ENCODE data around the gene RHOT2.
"Not testable (repeated sequence)": the region's sequence is repeated elsewhere in the genome, so short reads cannot be mapped to it uniquely, and the experiment has no call there.

The RHOT2 gene

GRCh38 chr16:684071-684794 lies 16.3 kb downstream of the RHOT2 start, which contains the start of gene JMJD8:
Gene JMJD8, minus strand, starts transcription at chr16:684334. Its CDS starts 15 bp downstream, at chr16:684319.
- Mint-ChIP-seq H3K4me3 (peak within 1 kb of the TSS; percentile 71), H3K27ac (peak within 1 kb of the TSS; percentile 36), H3K4me1 (ENCODE audit: low read depth) (peaks cover 11% of the 10 kb centered on the region), H3K27me3 (ENCODE audit: low read depth) (no peaks in the 10 kb centered on the region), H3K9me3 (no peaks in the 10 kb centered on the region), H3K36me3 (ENCODE audit: low read depth) (peaks cover 10% of the 10 kb centered on the region)

DNA sequence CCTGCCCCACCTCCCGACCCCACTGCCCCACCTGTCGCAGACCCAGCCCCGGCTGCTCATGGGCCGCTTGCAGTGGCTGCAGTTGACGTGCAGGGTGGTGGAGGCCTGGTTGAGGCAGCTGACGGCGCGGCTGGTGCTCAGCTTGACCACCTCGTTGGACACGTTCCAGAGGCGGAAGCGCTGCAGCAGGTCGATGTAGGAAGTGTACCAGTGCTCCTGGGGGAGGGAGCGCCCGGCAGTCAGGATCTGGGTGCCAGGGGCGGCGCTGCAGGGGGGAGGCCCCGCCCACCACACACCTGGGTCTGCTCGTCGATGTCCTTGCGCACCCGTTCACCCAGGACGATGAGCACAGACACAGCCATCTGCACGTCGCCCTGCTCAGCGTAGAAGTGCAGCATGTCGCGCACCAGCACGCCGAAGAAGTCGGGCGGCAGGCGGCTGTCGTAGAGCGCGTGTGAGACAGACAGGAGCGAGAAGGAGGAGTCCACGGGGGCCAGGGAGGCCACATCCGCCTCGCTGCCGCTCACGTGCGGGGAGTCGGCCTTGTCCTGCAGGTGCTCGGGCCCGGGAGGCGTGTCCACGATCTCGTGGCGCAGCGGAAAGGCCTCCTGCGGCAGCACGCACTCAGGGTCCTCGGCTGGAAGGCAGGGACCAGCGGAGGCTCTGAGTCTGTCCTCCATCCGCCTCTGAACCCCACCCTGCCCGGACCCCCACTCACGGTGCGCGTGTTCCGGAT lies 17.2 kb downstream of the RHOT2 start:
- Mint-ChIP-seq H3K27ac (no peak overlapping the region), H3K27me3 (ENCODE audit: low read depth) (no peaks in the 10 kb centered on the region), H3K4me1 (ENCODE audit: low read depth) (peaks cover 13% of the 10 kb centered on the region), H3K4me3 (no peak overlapping the region), H3K36me3 (ENCODE audit: low read depth) (peaks cover 10% of the 10 kb centered on the region), H3K9me3 (no peaks in the 10 kb centered on the region)

DNA sequence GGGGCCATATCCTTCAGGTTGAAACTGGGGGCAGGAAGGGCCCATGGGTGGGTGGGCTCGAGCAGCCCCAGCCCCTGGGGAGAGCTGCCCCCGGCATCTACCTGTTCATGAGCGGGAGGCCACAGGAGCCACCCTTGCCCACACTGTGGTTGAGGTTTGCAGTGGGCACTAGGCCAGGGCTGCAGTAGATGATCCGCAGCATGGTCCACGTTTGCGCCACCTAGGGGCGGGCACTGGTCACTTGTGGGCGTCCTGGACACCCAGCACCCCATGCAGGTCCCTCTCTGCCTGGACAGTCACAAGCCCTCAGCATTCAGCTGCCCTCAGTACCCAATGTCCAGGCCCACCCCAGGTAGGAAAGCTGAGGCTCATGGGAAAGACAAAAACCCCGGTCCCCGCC lies 18.0 kb downstream of the RHOT2 start:
- Mint-ChIP-seq H3K4me1 (ENCODE audit: low read depth) (peaks cover 15% of the 10 kb centered on the region), H3K27me3 (ENCODE audit: low read depth) (no peaks in the 10 kb centered on the region), H3K36me3 (ENCODE audit: low read depth) (peaks cover 10% of the 10 kb centered on the region), H3K9me3 (peaks cover 3% of the 10 kb centered on the region), H3K27ac (no peak overlapping the region), H3K4me3 (peak overlapping the region; percentile 50)

GRCh38 chr16:686459-687260 lies 18.7 kb downstream of the RHOT2 start:
- no peak overlapping the region for H3K4me3 Mint-ChIP-seq
- peaks cover 14% of the 10 kb centered on the region for H3K4me1 Mint-ChIP-seq (ENCODE audit: low read depth)
- H3K36me3 Mint-ChIP-seq (ENCODE audit: low read depth) = peaks cover 10% of the 10 kb centered on the region
- H3K27me3 Mint-ChIP-seq (ENCODE audit: low read depth) = no peaks in the 10 kb centered on the region
- no peak overlapping the region for H3K27ac Mint-ChIP-seq
- peaks cover 4% of the 10 kb centered on the region for H3K9me3 Mint-ChIP-seq

- Mint-ChIP-seq H3K9me3 (peaks cover 4% of the 10 kb centered on the region), H3K27ac (no peak overlapping the region), H3K4me1 (ENCODE audit: low read depth) (peaks cover 10% of the 10 kb centered on the region), H3K4me3 (no peak overlapping the region), H3K36me3 (ENCODE audit: low read depth) (peaks cover 4% of the 10 kb centered on the region), H3K27me3 (ENCODE audit: low read depth) (peaks cover 5% of the 10 kb centered on the region)
Measured at GRCh38 chr16:687499-687898, 19.6 kb downstream of the RHOT2 start.

DNA sequence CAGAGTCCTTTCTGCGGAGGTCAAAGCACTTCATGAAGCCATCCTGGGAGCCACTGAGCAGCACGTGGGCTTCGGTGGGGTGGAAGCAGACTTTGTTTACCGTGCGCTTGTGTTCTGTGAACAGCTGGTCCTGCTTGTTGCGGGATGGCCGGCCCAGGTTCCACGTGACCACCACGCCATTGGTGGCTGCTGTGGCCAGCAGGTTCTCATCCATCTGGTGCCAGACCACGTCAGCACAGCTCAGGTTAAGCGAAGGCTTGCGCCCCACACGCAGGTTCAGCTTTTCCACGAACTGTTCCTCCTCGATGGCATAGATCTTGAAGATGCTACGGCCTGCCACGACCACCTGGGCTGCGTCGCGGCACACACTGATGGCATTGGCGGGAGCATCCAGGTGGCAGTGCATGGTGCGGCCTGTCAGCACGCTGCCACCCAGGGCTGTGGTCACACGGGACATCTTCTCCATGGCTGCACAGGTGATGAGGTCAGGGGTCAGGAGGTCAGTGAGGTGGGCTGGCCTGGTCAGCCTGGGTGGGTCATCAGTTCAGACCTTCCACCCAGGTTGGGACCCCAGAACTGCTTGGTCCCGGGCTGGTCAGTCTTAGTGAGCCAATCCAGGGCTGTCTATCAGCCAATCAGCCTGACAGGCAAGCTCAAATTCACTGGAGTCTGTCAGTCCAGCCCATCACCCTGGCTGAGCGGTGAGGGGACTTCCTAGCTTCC lies 21.4 kb downstream of the RHOT2 start:
- peaks cover 15% of the 10 kb centered on the region for H3K27me3 Mint-ChIP-seq (ENCODE audit: low read depth)
- peaks cover 3% of the 10 kb centered on the region for H3K36me3 Mint-ChIP-seq (ENCODE audit: low read depth)
- peak overlapping the region; percentile 85 for H3K4me3 Mint-ChIP-seq
- H3K4me1 Mint-ChIP-seq (ENCODE audit: low read depth) = peaks cover 8% of the 10 kb centered on the region
- H3K9me3 Mint-ChIP-seq = peaks cover 4% of the 10 kb centered on the region
- H3K27ac Mint-ChIP-seq = peak overlapping the region; percentile 77

DNA sequence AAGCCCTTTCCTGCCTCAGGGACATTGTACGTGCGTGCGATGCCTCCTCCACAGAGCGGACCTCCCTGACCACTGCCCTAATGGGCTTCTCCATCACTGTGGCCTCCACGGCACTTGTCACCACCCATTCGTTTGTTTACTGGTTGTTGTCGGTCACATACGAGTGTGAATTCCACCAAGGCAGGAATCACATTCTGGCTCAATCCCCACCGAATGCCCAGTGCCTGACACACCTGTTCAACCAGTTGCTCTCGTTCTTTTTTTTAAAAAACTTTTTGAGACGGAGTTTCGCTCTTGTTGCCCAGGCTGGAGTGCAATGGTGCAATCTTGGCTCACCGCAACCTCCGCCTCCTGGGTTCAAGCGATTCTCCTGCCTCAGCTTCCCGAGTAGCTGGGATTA lies 23.3 kb downstream of the RHOT2 start:
- H3K4me1 Mint-ChIP-seq (ENCODE audit: low read depth) = peaks cover 12% of the 10 kb centered on the region
- not testable (repeated sequence) for H3K27ac Mint-ChIP-seq; H3K36me3 Mint-ChIP-seq (ENCODE audit: low read depth)

DNA sequence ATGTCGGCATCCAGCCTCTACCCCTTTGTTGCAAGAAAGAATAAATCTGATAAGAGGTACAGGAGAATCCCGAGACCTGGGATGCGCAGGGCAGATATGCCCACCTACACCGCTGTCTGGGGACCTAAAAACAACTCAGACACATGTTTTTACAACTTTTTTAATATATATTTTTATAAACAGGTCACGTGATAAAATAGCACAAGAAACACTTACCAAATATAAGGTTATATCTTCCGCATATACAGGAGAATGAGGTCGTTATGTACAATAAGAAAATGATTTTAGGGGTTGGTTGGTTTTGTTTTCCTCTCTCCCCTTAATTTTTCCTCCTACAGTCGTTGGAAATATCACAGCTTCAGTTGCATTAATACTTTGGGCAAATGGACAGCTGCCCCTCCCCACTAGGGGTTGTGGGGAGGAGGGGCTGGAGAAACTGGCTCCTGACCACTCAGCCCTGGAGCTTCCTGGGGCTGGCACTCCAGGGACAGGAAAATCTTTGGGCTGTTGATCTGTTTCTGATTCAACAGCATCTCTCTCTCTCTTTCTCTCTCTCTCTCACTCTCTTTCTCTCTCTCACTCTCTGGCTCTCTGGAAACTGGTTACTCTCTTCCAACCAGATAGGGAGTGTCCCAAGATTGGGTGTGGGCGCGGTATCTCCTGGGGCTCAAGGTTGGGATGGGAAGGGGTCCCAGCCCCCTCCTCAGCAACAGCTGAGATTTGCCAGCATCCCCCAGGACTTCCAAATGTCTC lies 24.6 kb downstream of the RHOT2 start:
- Mint-ChIP-seq H3K27ac (no peak overlapping the region), H3K4me3 (peak overlapping the region; percentile 30), H3K9me3 (peaks cover 4% of the 10 kb centered on the region), H3K36me3 (ENCODE audit: low read depth) (peaks cover 1% of the 10 kb centered on the region), H3K4me1 (ENCODE audit: low read depth) (peaks cover 12% of the 10 kb centered on the region), H3K27me3 (ENCODE audit: low read depth) (peaks cover 20% of the 10 kb centered on the region)

More for the DNA sequence above, 23.3 kb downstream of the RHOT2 start:
- not testable (repeated sequence) for H3K9me3 Mint-ChIP-seq
- Mint-ChIP-seq H3K27me3 (ENCODE audit: low read depth) (peaks cover 20% of the 10 kb centered on the region), H3K4me3 (peak overlapping the region; percentile 85)

DNA sequence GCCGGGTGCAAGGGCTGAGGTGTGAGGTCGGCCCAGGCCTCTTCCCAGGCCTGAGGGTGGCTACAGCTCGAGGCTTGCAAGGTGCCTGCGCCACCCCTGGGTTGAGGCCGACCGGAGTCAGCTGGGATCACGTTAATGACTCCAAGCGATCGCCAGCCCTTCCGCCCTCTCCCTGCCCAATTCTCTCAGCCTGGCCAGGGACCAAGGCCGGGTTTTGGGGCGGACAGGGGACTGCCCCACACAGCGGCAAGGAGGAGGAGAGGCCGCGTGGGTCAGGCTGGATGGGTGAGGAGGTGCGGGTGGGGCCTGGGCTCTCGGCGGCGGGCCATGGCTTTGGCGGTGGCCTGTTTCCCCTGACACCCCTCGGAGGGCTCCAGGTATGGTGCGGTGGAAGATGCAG lies 25.4 kb downstream of the RHOT2 start:
- H3K4me1 Mint-ChIP-seq (ENCODE audit: low read depth) = peaks cover 12% of the 10 kb centered on the region
- H3K27ac Mint-ChIP-seq = no peak overlapping the region
- peaks cover 4% of the 10 kb centered on the region for H3K9me3 Mint-ChIP-seq
- H3K4me3 Mint-ChIP-seq = no peak overlapping the region
- peaks cover 20% of the 10 kb centered on the region for H3K27me3 Mint-ChIP-seq (ENCODE audit: low read depth)
- H3K36me3 Mint-ChIP-seq (ENCODE audit: low read depth) = peaks cover 1% of the 10 kb centered on the region

DNA sequence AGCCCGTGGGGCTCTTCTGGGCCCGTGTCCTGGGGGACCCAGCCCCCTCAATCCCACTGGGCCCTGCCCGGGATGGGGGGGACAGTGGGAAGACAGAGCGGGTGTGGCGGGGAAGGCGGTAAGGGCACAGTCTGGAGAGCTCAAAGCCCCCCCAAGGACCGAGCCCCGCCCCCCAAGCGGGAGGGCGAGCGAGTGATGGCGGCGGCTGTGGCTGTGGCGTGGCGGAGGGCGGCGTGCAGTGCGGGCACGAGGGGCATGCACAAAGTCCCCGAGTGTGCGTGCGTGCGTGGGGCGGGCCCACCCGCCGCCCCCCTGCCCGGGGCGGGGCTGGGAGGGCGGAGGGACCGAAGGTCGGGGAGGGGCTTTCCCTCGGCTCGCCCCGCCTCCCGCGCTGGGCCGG lies 25.8 kb downstream of the RHOT2 start:
- Mint-ChIP-seq H3K4me1 (ENCODE audit: low read depth) (peaks cover 12% of the 10 kb centered on the region), H3K9me3 (peaks cover 4% of the 10 kb centered on the region), H3K4me3 (no peak overlapping the region), H3K27me3 (ENCODE audit: low read depth) (peaks cover 20% of the 10 kb centered on the region), H3K27ac (no peak overlapping the region), H3K36me3 (ENCODE audit: low read depth) (peaks cover 1% of the 10 kb centered on the region)

- Mint-ChIP-seq H3K4me3 (peak overlapping the region; percentile 34), H3K27me3 (ENCODE audit: low read depth) (peaks cover 20% of the 10 kb centered on the region), H3K9me3 (peaks cover 4% of the 10 kb centered on the region), H3K4me1 (ENCODE audit: low read depth) (peaks cover 12% of the 10 kb centered on the region), H3K27ac (peak overlapping the region; percentile 36), H3K36me3 (ENCODE audit: low read depth) (peaks cover 1% of the 10 kb centered on the region)
Measured at GRCh38 chr16:694187-694862, 26.4 kb downstream of the RHOT2 start.

- Mint-ChIP-seq H3K9me3 (peaks cover 4% of the 10 kb centered on the region), H3K4me3 (no peak overlapping the region), H3K36me3 (ENCODE audit: low read depth) (peaks cover 1% of the 10 kb centered on the region), H3K27ac (no peak overlapping the region), H3K27me3 (ENCODE audit: low read depth) (peaks cover 20% of the 10 kb centered on the region), H3K4me1 (ENCODE audit: low read depth) (peaks cover 10% of the 10 kb centered on the region)
Measured at GRCh38 chr16:694863-695354, 27.0 kb downstream of the RHOT2 start.

All from T-helper 1 cell treated with Interleukin-12 subunit alpha and Interleukin-12 subunit beta and Interleukin-4 antibody, amounts not matched to agents 30 μg/mL and 1 μg/mL, for 36 hours (primary cell).